ENCODE measurements around the gene CABLES2. TPM values are rescaled to one million over a fixed set of nuclear protein-coding genes. Genes with fewer than 3 reads are reported as not detected.

Gene CABLES2
- total and polyA plus RNA-seq, 2 of the 4 experiments (the other 2 are of a cell fraction), result 1.4 to 5.1 TPM

DNA sequence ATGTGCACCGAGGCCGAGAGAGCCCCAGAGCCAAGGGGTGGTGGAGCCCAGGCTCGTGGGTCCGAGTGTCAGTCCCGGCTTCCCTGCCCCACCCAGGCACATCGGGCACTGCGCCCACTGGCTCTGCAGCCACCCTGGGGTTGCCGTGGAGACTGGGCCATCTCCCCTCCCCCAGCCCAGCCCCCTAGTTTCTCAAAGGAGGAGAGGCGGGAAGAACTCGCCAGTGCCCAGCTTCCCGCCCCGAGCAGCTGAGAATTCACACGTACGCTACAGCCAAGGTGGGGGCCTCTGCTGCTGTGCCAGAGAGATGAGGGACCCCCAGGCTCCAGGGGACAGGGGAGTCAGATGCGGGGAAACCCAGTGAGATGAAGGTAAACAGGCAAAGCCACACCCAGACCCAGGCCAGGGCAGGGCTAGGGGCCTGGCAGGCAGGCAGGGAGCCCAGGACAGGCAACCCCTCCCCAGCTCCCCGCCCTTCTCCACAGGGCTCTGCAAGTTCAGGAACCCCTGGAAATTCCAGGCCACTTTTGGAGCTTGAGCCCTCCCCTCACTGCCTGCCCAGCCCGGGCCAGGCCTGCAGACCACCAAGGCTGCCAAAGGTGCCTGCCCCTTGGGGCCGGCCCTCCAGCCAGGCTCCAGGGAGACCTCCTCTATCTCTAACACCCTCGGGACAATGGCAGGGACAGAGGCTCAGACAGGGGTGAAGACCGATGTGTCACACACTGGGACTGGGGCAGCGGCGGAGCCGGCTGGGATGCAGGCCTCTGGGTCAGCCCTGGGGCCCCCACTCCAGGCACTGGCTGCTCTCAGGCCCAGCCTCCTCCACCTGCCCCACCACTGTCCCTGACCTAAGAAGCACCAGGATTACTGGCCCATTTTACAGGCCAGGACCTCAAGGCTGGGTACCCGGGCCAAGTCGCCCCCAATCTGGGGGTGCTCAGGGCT lies 46.0 kb downstream of the CABLES2 start:
- Histone ChIP-seq H4K91ac (ENCODE audit: insufficient read depth, low read depth, low read length) (no peak overlapping the region), H2AFZ (replicated peaks; ENCODE audit: low read length, poor library complexity) (no peak overlapping the region), H4K5ac (ENCODE audit: low read depth, low read length) (no peak overlapping the region), H3K36me3 (ENCODE audit: control insufficient read depth, insufficient read depth, low read length) (peaks cover 4% of the 10 kb centered on the region; the same call in 1 of the 2 replicates), H3K9me1 (ENCODE audit: insufficient read depth, low read length) (no peaks in the 10 kb centered on the region), H3K27ac (ENCODE audit: insufficient read depth, low read length) (no peak overlapping the region), H3K4me3 (ENCODE audit: insufficient read depth, low read depth, low read length) (no peak overlapping the region), H3K9ac (ENCODE audit: low read depth, low read length) (no peak overlapping the region), H3K4ac (ENCODE audit: low read depth, low read length) (no peak overlapping the region), H3K23ac (ENCODE audit: low read depth, low read length) (no peak overlapping the region), H3K14ac (replicated peaks; ENCODE audit: low read depth, low read length) (no peak overlapping the region), H2BK120ac (ENCODE audit: low read depth, low read length) (no peak overlapping the region), H3K4me1 (ENCODE audit: control insufficient read depth, insufficient read depth, low read length) (peaks cover 21% of the 10 kb centered on the region), H2BK5ac (ENCODE audit: low read depth, low read length, poor library complexity, severe bottlenecking) (no peak overlapping the region), H2BK15ac (ENCODE audit: low read depth, low read length) (no peak overlapping the region), H2BK20ac (ENCODE audit: low read depth, low read length) (no peak overlapping the region), H3K4me2 (ENCODE audit: low read depth, low read length) (no peak overlapping the region), H2AK5ac (ENCODE audit: low read depth, low read length) (no peak overlapping the region), H3K79me1 (ENCODE audit: low read depth in 1 of 2, low read length in 2 of 2) (no peaks in the 10 kb centered on the region), H3K56ac (ENCODE audit: extremely low read depth, insufficient read depth, low read length) (no peak overlapping the region), H4K20me1 (ENCODE audit: insufficient read depth, low read length) (peaks cover 13% of the 10 kb centered on the region; the same call in 1 of the 2 replicates), H4K8ac (ENCODE audit: low read depth in 2 of 2, low read length in 2 of 2) (no peak overlapping the region), H3K27me3 (ENCODE audit: control insufficient read depth, insufficient read depth, low read length) (no peaks in the 10 kb centered on the region), H3K18ac (ENCODE audit: low read depth, low read length) (no peak overlapping the region), H3K9me3 (ENCODE audit: control insufficient read depth, insufficient read depth, low read length) (no peaks in the 10 kb centered on the region), H2AK9ac (replicated peaks; ENCODE audit: low read depth, low read length, poor library complexity) (no peak overlapping the region)
- dilution Hi-C loops (cut with HindIII; ENCODE audit: low sequenced_read_pairs, unreplicated experiment) (no loop called here), intact Hi-C loops (cut with micrococcal nuclease) (no loop called here), in situ Hi-C loops (cut with MboI; ENCODE audit: low sequenced_read_pairs) (no loop called here)
- 56% methylated on average over 5 of the region's 25 CpGs; no CpG with 5 or more reads in 1 of the 2 experiments for WGBS, 2 experiments (ENCODE audit: extremely low coverage in 2 of 2, insufficient read length in 1 of 2)
- BruUV-seq (replicated peaks), result no TSS peak
- no peak for ATAC-seq (ENCODE audit: low read depth)
- ChIA-PET CTCF (no interaction called here), POLR2A (ENCODE audit: unreplicated experiment) (no interaction called here)
- TF ChIP-seq NFE2L2 (IDR thresholded peaks at IDR 0.05; ENCODE audit: low read depth, low read length), result no peak
- TF ChIP-seq RFX5 (IDR thresholded peaks at IDR 0.05; ENCODE audit: low read depth, low read length), result no peak
- TF ChIP-seq RCOR1 (IDR thresholded peaks at IDR 0.05; ENCODE audit: insufficient replicate concordance, low read length), result no peak
- no peak for TF ChIP-seq RAD21 (IDR thresholded peaks at IDR 0.05; ENCODE audit: low read length)
- no peak for TF ChIP-seq MXI1 (IDR thresholded peaks at IDR 0.05; ENCODE audit: borderline replicate concordance, low read depth, low read length)
- no peak for TF ChIP-seq BHLHE40 (IDR thresholded peaks at IDR 0.05; ENCODE audit: low read depth, low read length)
- TF ChIP-seq MAFK (IDR thresholded peaks at IDR 0.05; ENCODE audit: low read depth, low read length), result no peak
- TF ChIP-seq CEBPB (IDR thresholded peaks at IDR 0.05; ENCODE audit: low read depth, low read length), result no peak
- TF ChIP-seq, protein P1, sequence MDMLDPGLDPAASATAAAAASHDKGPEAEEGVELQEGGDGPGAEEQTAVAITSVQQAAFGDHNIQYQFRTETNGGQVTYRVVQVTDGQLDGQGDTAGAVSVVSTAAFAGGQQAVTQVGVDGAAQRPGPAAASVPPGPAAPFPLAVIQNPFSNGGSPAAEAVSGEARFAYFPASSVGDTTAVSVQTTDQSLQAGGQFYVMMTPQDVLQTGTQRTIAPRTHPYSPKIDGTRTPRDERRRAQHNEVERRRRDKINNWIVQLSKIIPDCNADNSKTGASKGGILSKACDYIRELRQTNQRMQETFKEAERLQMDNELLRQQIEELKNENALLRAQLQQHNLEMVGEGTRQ (IDR thresholded peaks at IDR 0.05; ENCODE audit: low read depth, low read length), result no peak
- TF ChIP-seq, protein P2, sequence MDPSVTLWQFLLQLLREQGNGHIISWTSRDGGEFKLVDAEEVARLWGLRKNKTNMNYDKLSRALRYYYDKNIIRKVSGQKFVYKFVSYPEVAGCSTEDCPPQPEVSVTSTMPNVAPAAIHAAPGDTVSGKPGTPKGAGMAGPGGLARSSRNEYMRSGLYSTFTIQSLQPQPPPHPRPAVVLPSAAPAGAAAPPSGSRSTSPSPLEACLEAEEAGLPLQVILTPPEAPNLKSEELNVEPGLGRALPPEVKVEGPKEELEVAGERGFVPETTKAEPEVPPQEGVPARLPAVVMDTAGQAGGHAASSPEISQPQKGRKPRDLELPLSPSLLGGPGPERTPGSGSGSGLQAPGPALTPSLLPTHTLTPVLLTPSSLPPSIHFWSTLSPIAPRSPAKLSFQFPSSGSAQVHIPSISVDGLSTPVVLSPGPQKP (IDR thresholded peaks at IDR 0.05; ENCODE audit: borderline replicate concordance, low read depth, low read length), result no peak
- no peak for DNase-seq

Data from IMR-90 (cell line).